A549 (cell line): ENCODE data around the gene ZNF532. TPM values are rescaled to one million over a fixed set of nuclear protein-coding genes. Genes with fewer than 3 reads are reported as not detected.

Source experiments
- ATAC-seq, 2 experiments: fragments of 200-7000 bp in 1 of 2; fragments of >200 bp in 1 of 2; cut with Nextera tagmentation in 1 of 2; cut with Tn5 transposase in 1 of 2; 3 replicates each; pipeline versions ENCODE4 v1.8.0 to v1.9.1; 2018 to 2020; ENCODE audit warnings: mild to moderate bottlenecking in 1 of 2, moderate library complexity in 1 of 2
- CTCF ChIA-PET: fragments of 300-600 bp; sonication (Branson Sonifier 250); formaldehyde crosslinking; extraction: SDS; loops from one replicate; lab custom pipeline; 2021; ENCODE audit warnings: antibody characterized with exemption, inconsistent platforms; lab: Yijun Ruan, JAX
- POLR2A ChIA-PET: fragments of 350-600 bp; formaldehyde crosslinking; extraction: SDS; loops from one replicate; lab custom pipeline; 2021; ENCODE audit warnings: antibody characterized with exemption, inconsistent platforms; lab: Yijun Ruan, JAX
- DNase-seq, 2 experiments: peaks; one replicate each; pipeline versions ENCODE4 v3.0.0 to v3.0.0-alpha.2; 2011 to 2016; ENCODE audit warnings: low read depth in 1 of 2, low spot score in 1 of 2
- FAIRE-seq: peaks from 2 replicates; lab custom pipeline; 2011; peaks lifted over from hg19 to GRCh38; lab: Jason Lieb, UNC
- H3K27ac ChIP-seq, 2 experiments: fragments of >200 bp; sonication (Bioruptor Twin); formaldehyde crosslinking; 3 replicates each; pipeline ENCODE4 v1.5.1; 2016 to 2017
- H3K4me1 ChIP-seq: fragments of >200 bp; sonication (Bioruptor Twin); formaldehyde crosslinking; 3 replicates; pipeline ENCODE4 v1.6.1; 2016
- H3K4me2 ChIP-seq: fragments of >200 bp; sonication (Bioruptor Twin); formaldehyde crosslinking; 3 replicates; pipeline ENCODE4 v1.6.1; 2016
- H3K4me3 ChIP-seq: fragments of >200 bp; sonication (Bioruptor Twin); formaldehyde crosslinking; 3 replicates; pipeline ENCODE4 v1.5.1; 2016
- H3K9me3 ChIP-seq: fragments of >200 bp; sonication (Bioruptor Twin); formaldehyde crosslinking; 3 replicates; pipeline ENCODE4 v1.6.1; 2016
- CBX2 ChIP-seq: fragments of 200-600 bp; sonication (generic); IDR thresholded peaks from 2 replicates; pipeline ENCODE4 v1.6.1; 2016; ENCODE audit warnings: low read depth, mild to moderate bottlenecking, borderline replicate concordance
- CBX8 ChIP-seq: fragments of 200-600 bp; sonication (generic); IDR thresholded peaks from 2 replicates; pipeline ENCODE4 v1.6.1; 2016
- CEBPB ChIP-seq, 2 experiments: fragments of >200 bp in 1 of 2; sonication (Bioruptor Twin) in 1 of 2; formaldehyde crosslinking in 1 of 2; IDR thresholded peaks; 2 replicates each; pipeline ENCODE4 v1.6.1; 2012 to 2016
- CHD4 ChIP-seq: fragments of 200-600 bp; sonication (generic); IDR thresholded peaks from 2 replicates; pipeline ENCODE4 v1.6.1; 2016; ENCODE audit warnings: antibody characterized with exemption, mild to moderate bottlenecking, borderline replicate concordance
- E2F6 ChIP-seq: IDR thresholded peaks from 2 replicates; pipeline ENCODE4 v1.6.1; 2012; ENCODE audit warnings: low read depth, borderline replicate concordance
- EHMT2 ChIP-seq: fragments of 200-600 bp; sonication (generic); IDR thresholded peaks from 2 replicates; pipeline ENCODE4 v1.6.1; 2016; ENCODE audit warnings: antibody characterized with exemption, low read depth, mild to moderate bottlenecking, moderate library complexity
- FOSB ChIP-seq: fragments of 250-450 bp; sonication (Bioruptor Pico); IDR thresholded peaks from 2 replicates; pipeline ENCODE4 v1.5.0; 2020; ENCODE audit warnings: mild to moderate bottlenecking, moderate library complexity
- GATA3 ChIP-seq: IDR thresholded peaks from 2 replicates; pipeline ENCODE4 v1.6.1; 2012; ENCODE audit warnings: borderline replicate concordance
- HEYL ChIP-seq: fragments of 250-450 bp; sonication (Bioruptor Pico); IDR thresholded peaks from 2 replicates; pipeline ENCODE4 v1.8.0; 2021; ENCODE audit warnings: mild to moderate bottlenecking, moderate library complexity
- HMGXB4 ChIP-seq: fragments of 250-450 bp; sonication (Bioruptor Pico); IDR thresholded peaks from 2 replicates; pipeline ENCODE4 v1.5.0; 2021; ENCODE audit warnings: mild to moderate bottlenecking, moderate library complexity, borderline replicate concordance
- HOXB13 ChIP-seq: fragments of 250-450 bp; sonication (Bioruptor Pico); IDR thresholded peaks from 2 replicates; pipeline ENCODE4 v1.5.0; 2020; ENCODE audit warnings: low read depth, mild to moderate bottlenecking, moderate library complexity
- HOXB5 ChIP-seq: fragments of 250-450 bp; sonication (Bioruptor Pico); IDR thresholded peaks from 2 replicates; pipeline ENCODE4 v1.5.0; 2020; ENCODE audit warnings: mild to moderate bottlenecking, moderate library complexity
- JUN ChIP-seq, 2 experiments: fragments of >200 bp; sonication (Bioruptor Twin); formaldehyde crosslinking; IDR thresholded peaks; 2 replicates in 1 of 2; 3 replicates in 1 of 2; pipeline ENCODE4 v1.6.1; 2016 to 2017
- MAX ChIP-seq: IDR thresholded peaks from 2 replicates; pipeline ENCODE4 v1.6.1; 2012
- MAZ ChIP-seq: fragments of 150-350 bp; IDR thresholded peaks from 2 replicates; pipeline ENCODE4 v1.6.1; 2014; ENCODE audit warnings: antibody characterized with exemption, low read depth, low read length, borderline replicate concordance
- MYC ChIP-seq: IDR thresholded peaks from 2 replicates; pipeline ENCODE4 v1.6.1; 2012; ENCODE audit warnings: mild to moderate bottlenecking, inconsistent platforms, low read length, improper control_type of control experiment, borderline replicate concordance
- POLR2A ChIP-seq: IDR thresholded peaks from 2 replicates; pipeline ENCODE4 v1.6.1; 2012; ENCODE audit warnings: mild to moderate bottlenecking, low read length
- RARB ChIP-seq: fragments of 250-450 bp; sonication (Bioruptor Pico); IDR thresholded peaks from 2 replicates; pipeline ENCODE4 v1.8.0; 2021; ENCODE audit warnings: mild to moderate bottlenecking, moderate library complexity
- RNF2 ChIP-seq: fragments of 200-600 bp; sonication (generic); IDR thresholded peaks from 2 replicates; pipeline ENCODE4 v1.6.1; 2016; ENCODE audit warnings: low read depth, mild to moderate bottlenecking, antibody characterized with exemption, moderate library complexity, borderline replicate concordance
- SREBF2 ChIP-seq: fragments of 450-650 bp; IDR thresholded peaks from 2 replicates; pipeline ENCODE4 v1.6.1; 2014; ENCODE audit warnings: mild to moderate bottlenecking, moderate library complexity
- TP53 ChIP-seq: fragments of 250-450 bp; sonication (Bioruptor Pico); IDR thresholded peaks from 2 replicates; pipeline ENCODE4 v1.5.0; 2021; ENCODE audit warnings: mild to moderate bottlenecking, moderate library complexity
- USF2 ChIP-seq: fragments of 450-650 bp; IDR thresholded peaks from 2 replicates; pipeline ENCODE4 v1.6.1; 2014; ENCODE audit warnings: antibody characterized with exemption
- whole genome bisulfite sequencing: methylation state at CpG from one replicate; pipeline ENCODE4 v1.1.6; 2017; ENCODE audit errors: missing lambda C conversion rate; 5-methylcytosine and 5-hydroxymethylcytosine counted together
- polyA plus RNA-seq, 4 experiments: library from polyadenylated mRNA; depleted of rRNA in 3 of 4; stranded (reverse); fragments of >200 nt; fragmentation: RNase III in 1 of 4; extraction: RNeasy Plus Mini Kit Qiagen cat#74134 plus additional on column Dnase treatment in 1 of 4; gene quantifications; 2 replicates in 3 of 4; 3 replicates in 1 of 4; pipeline ENCODE4 v1.2.3, GENCODE V29; 2011 to 2017

The ZNF532 gene
- polyA plus RNA-seq, 2 of the 4 experiments (the other 2 are of a cell fraction), result 26.8 to 64.6 TPM

- POLR2A ChIA-PET, result no interaction called here
- CTCF ChIA-PET, result interaction anchor here (1.4 kb wide), 1 partner anchor 178 kb away, joined by 3 read pairs; no protein-coding TSS in a partner anchor
- no peak for FAIRE-seq
These were observed 79.2 kb downstream of the ZNF532 start for GRCh38 chr18:58943896-58944295.

GRCh38 chr18:58947136-58947732, 82.6 kb downstream of the ZNF532 start:
- DNase-seq (no peak), ATAC-seq (no peak), FAIRE-seq (no peak)
- peaks cover 53% of the 10 kb centered on the region for H3K4me1 ChIP-seq
- 83% methylated on average over 5 of the region's 7 CpGs for WGBS
- TF ChIP-seq CHD4, result no peak
- TF ChIP-seq E2F6, result no peak
- TF ChIP-seq GATA3, result no peak
- TF ChIP-seq MAZ, result no peak
- no peak for TF ChIP-seq FOSB
- TF ChIP-seq HOXB13 (CRISPR knock-in tag), result no peak
- TF ChIP-seq CBX2, result no peak
- no peak for TF ChIP-seq EHMT2
- no peak for TF ChIP-seq JUN (IDR thresholded peaks at IDR 0.05)
- TF ChIP-seq RARB (CRISPR knock-in tag), result no peak
- no peak for TF ChIP-seq CEBPB (IDR thresholded peaks at IDR 0.05)
- no peak for TF ChIP-seq MYC
- no peak for TF ChIP-seq HMGXB4
- TF ChIP-seq RNF2, result no peak
- no peak for TF ChIP-seq SREBF2
- no peak for TF ChIP-seq TP53 (CRISPR knock-in tag)
- peak overlapping the region in 1 of 2 experiments; percentile 64; a peak in 3 of 6 replicates for H3K27ac ChIP-seq
- CTCF ChIA-PET, result interaction anchor here (1.1 to 1.7 kb wide), 2 partner anchors 123 to 178 kb away, joined by 3 to 4 read pairs; no protein-coding TSS in a partner anchor
- no peaks in the 10 kb centered on the region for H3K9me3 ChIP-seq
- H3K4me3 ChIP-seq, result no peak overlapping the region
- POLR2A ChIA-PET, result no interaction called here
- H3K4me2 ChIP-seq, result no peak overlapping the region

More at GRCh38 chr18:58943896-58944295, 79.2 kb downstream of the ZNF532 start:
- no peak for DNase-seq
- no peaks in the 10 kb centered on the region for H3K9me3 ChIP-seq
- TF ChIP-seq CBX2, result no peak
- TF ChIP-seq HEYL (CRISPR knock-in tag), result no peak
- TF ChIP-seq SREBF2, result no peak
- no peak for TF ChIP-seq MAZ
- no peak for TF ChIP-seq POLR2A
- TF ChIP-seq USF2, result no peak
- no peak for TF ChIP-seq JUN (IDR thresholded peaks at IDR 0.05)
- TF ChIP-seq CBX8, result no peak
- no peak for TF ChIP-seq HOXB5 (CRISPR knock-in tag)
- TF ChIP-seq MAX, result no peak
- TF ChIP-seq, all 56 proteins: peak for 0
- Histone ChIP-seq H3K27ac (peak overlapping the region in 1 of 2 experiments; percentile 77; a peak in 4 of 6 replicates), H3K4me2 (no peak overlapping the region), H3K4me3 (no peak overlapping the region), H3K4me1 (peaks cover 33% of the 10 kb centered on the region)
- ATAC-seq, result no peak
- WGBS, result 99% methylated on average over 3 of the region's 3 CpGs
